Body of pancreas (tissue), 4 donors: ENCODE measurements around the gene BRDT. TPM values are rescaled to one million over a fixed set of nuclear protein-coding genes. Genes with fewer than 3 reads are reported as not detected.
"Not testable (repeated sequence)": the region's sequence is repeated elsewhere in the genome, so short reads cannot be mapped to it uniquely, and the experiment has no call there.

Experiments
- ATAC-seq: fragments of 150-250 bp; one replicate; pipeline ENCODE4 v1.9.1; 2016
- DNase-seq, 4 donors: peaks; one replicate each; pipeline ENCODE4 v3.0.0-alpha.2; 2019
- H3K27ac ChIP-seq, 4 donors: fragments of 200-600 bp; sonication (generic); 1 replicate in 3 of 4; 2 replicates in 1 of 4; pipeline versions ENCODE4 v1.5.1 to v1.6.1; 2016 to 2019; ENCODE audit warnings: mild to moderate bottlenecking in 1 of 4, mixed read lengths in 1 of 4, moderate library complexity in 1 of 4
- H3K27me3 ChIP-seq, 2 donors: fragments of 200-600 bp; sonication (generic); one replicate each; pipeline ENCODE4 v1.6.0; 2016; ENCODE audit warnings: mild to moderate bottlenecking in 1 of 2
- H3K36me3 ChIP-seq, 2 donors: fragments of 200-600 bp; sonication (generic); replicated peaks in 1 of 2; 2 replicates each; pipeline ENCODE4 v1.5.1; 2016; ENCODE audit warnings: low read depth in 2 of 2; ENCODE audit not compliant: insufficient read depth in 1 of 2
- H3K4me1 ChIP-seq: fragments of 200-600 bp; sonication (generic); one replicate; pipeline ENCODE4 v1.6.0; 2016
- H3K4me3 ChIP-seq, 2 donors: fragments of 200-600 bp; sonication (generic); 1 replicate in 1 of 2; 2 replicates in 1 of 2; pipeline ENCODE4 v1.5.1; 2016 to 2019
- H3K9me3 ChIP-seq, 3 donors: fragments of 200-600 bp; sonication (generic); 1 replicate in 2 of 3; 2 replicates in 1 of 3; pipeline ENCODE4 v1.5.1; 2016
- CTCF ChIP-seq, 7 experiments: fragments of 450-650 bp in 4 of 7; fragments of 200-600 bp in 3 of 7; sonication (generic) in 3 of 7; IDR thresholded peaks; one replicate each; pipeline ENCODE4 v1.5.1; 2016 to 2019; ENCODE audit warnings: antibody characterized with exemption in 7 of 7
- POLR2A ChIP-seq, 3 donors: fragments of 450-650 bp; IDR thresholded peaks; one replicate each; pipeline ENCODE4 v1.6.1; 2016; ENCODE audit warnings: antibody characterized with exemption in 3 of 3, mild to moderate bottlenecking in 2 of 3
- WGBS, 2 donors: methylation state at CpG; one replicate each; pipeline ENCODE4 v1.1.5; 2017; 5-methylcytosine and 5-hydroxymethylcytosine counted together
- intact Hi-C: fragments of 100-400 bp; cut with DNase I; formaldehyde crosslinking; loops from one replicate; pipeline ENCODE4 v1.15.1; 2023
- total RNA-seq, 2 donors: library from RNA; depleted of rRNA; stranded (reverse); fragments of >200 nt; gene quantifications; one replicate each; pipeline ENCODE4 v1.1.0, GENCODE V29; 2016

BRDT gene
- total RNA-seq, 2 donors from 2014 or later: not detected

GRCh38 chr1:91997607-91998195 is 48.5 kb downstream of the BRDT start:
- no peaks in the 10 kb centered on the region for H3K4me1 ChIP-seq
- ATAC-seq (no peak), DNase-seq (peak; percentile 21 to 38 (median 26))
- intact Hi-C loops: no loop called here
- H3K36me3 ChIP-seq: no peaks in the 10 kb centered on the region
- no peak overlapping the region for H3K27ac ChIP-seq
- no peak for TF ChIP-seq POLR2A (IDR thresholded peaks at IDR 0.05)
- TF ChIP-seq CTCF (IDR thresholded peaks at IDR 0.05): peak in 6 of 7 experiments; percentile 21 to 55 (median 45)
- no peak overlapping the region for H3K4me3 ChIP-seq
- 81 to 92% methylated on average over 1 of the region's 1 CpG for WGBS, 2 donors
- no peaks in the 10 kb centered on the region for H3K9me3 ChIP-seq
- no peaks in the 10 kb centered on the region for H3K27me3 ChIP-seq

DNA sequence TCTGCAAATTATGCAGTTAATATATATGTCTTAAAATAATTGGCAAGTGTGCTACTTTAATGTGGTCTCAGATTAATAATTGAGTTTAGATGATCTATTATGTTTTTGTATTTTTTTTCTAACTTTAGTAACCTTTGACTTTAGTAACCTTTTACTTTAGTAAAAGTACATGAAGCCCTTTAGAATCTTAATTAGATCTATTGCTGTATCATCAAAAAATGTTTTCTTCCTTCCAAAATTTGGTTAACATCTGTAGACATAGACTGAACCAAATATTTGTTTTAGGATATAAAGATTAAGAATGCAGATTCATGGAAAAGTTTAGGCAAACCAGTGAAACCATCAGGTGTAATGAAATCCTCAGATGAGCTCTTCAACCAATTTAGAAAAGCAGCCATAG is 54.9 kb downstream of the BRDT start:
- no peak for DNase-seq
- H3K36me3 ChIP-seq: no peaks in the 10 kb centered on the region
- H3K27me3 ChIP-seq: no peaks in the 10 kb centered on the region
- ATAC-seq: no peak
- TF ChIP-seq POLR2A (IDR thresholded peaks at IDR 0.05): no peak
- TF ChIP-seq CTCF (IDR thresholded peaks at IDR 0.05): no peak
- no peaks in the 10 kb centered on the region for H3K4me1 ChIP-seq
- H3K4me3 ChIP-seq: no peak overlapping the region
- H3K27ac ChIP-seq: no peak overlapping the region
- intact Hi-C loops: no loop called here
- no peaks in the 10 kb centered on the region for H3K9me3 ChIP-seq

- ATAC-seq (no peak), DNase-seq (no peak)
- intact Hi-C loops: no loop called here
- Histone ChIP-seq H3K4me1 (no peaks in the 10 kb centered on the region), H3K36me3 (no peaks in the 10 kb centered on the region), H3K27ac (no peak overlapping the region), H3K4me3 (no peak overlapping the region), H3K27me3 (no peaks in the 10 kb centered on the region), H3K9me3 (no peaks in the 10 kb centered on the region)
- TF ChIP-seq CTCF (IDR thresholded peaks at IDR 0.05) (no peak), POLR2A (IDR thresholded peaks at IDR 0.05) (no peak)
Measured at GRCh38 chr1:92013923-92014322, 64.7 kb downstream of the BRDT start.

DNA sequence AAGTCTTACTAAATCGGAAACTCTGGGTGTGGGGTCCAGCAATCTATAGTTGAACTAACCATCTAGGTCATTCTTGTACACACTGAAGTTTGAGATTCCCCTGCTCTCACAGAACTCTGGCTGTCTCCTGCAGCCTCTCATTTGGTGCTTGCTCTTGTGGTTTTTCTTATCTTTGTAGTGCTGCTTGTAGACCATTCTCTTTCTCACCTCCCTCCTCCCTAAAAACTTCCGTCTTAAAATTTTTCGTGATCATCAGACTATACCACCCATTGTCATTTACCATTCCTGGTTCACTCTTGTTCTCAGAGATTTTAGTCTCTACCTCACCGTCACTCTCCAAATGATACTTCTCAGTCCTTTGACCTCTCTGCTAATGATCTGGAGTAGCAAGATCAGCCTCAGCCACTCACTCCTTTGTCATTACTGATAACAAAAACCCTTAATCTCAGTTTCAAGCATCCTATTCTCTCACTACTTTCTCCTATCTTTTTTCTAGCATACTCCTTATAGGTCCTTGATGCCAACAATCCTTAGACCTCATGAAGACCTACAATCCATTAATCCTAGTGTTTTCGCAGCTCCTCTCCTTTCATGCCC is 67.6 kb downstream of the BRDT start:
- ATAC-seq (no peak), DNase-seq (no peak)
- no peak overlapping the region for H3K27ac ChIP-seq
- H3K36me3 ChIP-seq: no peaks in the 10 kb centered on the region
- H3K9me3 ChIP-seq: no peaks in the 10 kb centered on the region
- no peaks in the 10 kb centered on the region for H3K4me1 ChIP-seq
- no peaks in the 10 kb centered on the region for H3K27me3 ChIP-seq
- H3K4me3 ChIP-seq: no peak overlapping the region
- no peak for TF ChIP-seq POLR2A (IDR thresholded peaks at IDR 0.05)
- no peak for TF ChIP-seq CTCF (IDR thresholded peaks at IDR 0.05)
- intact Hi-C loops: no loop called here
- 60 to 77% methylated on average over 5 of the region's 5 CpGs for WGBS, 2 donors

DNA sequence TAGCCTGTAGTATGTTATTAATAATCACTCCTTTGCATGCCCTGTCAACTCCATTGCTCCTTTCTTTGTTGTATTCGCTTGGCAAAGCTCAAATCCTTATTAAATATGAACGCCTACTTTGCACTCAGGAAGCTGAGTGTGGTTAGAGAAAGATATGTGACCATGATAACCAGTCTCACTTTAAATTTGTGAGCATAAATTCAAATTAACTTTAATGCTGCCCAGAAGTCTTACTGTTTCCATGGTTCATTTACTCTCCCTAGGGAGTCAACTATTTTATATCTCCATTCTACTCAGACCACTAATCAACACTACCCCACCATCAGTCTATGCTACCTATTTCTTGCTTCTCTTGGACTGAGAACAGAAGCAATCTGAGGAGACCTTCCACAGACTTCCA is 68.5 kb downstream of the BRDT start:
- no peak overlapping the region for H3K27ac ChIP-seq
- intact Hi-C loops: no loop called here
- H3K36me3 ChIP-seq: no peaks in the 10 kb centered on the region
- H3K4me1 ChIP-seq: no peaks in the 10 kb centered on the region
- no peak for TF ChIP-seq CTCF (IDR thresholded peaks at IDR 0.05)
- no peak for TF ChIP-seq POLR2A (IDR thresholded peaks at IDR 0.05)
- H3K27me3 ChIP-seq: no peaks in the 10 kb centered on the region
- no peak overlapping the region for H3K4me3 ChIP-seq
- no peak for ATAC-seq
- no peak for DNase-seq
- no peaks in the 10 kb centered on the region for H3K9me3 ChIP-seq
- WGBS, 2 donors: 50 to 64% methylated on average over 2 of the region's 2 CpGs

DNA sequence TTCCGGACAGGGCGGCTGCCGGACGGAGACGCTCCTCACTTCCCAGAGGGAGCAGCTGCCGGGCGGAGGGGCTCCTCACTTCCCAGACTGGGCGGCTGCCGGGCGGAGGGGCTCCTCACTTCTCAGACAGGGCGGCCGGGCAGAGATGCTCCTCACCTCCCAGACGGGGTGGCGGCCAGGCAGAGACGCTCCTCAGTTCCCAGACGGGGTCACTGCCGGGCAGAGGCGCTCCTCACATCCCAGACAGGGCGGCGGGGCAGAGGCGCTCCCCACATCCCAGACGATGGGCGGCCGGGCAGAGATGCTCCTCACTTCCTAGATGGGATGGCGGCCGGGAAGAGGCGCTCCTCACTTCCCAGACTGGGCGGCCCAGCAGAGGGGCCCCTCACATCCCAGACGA is 76.8 kb downstream of the BRDT start:
- 96 to 100% methylated on average over 1 to 20 of the region's 29 CpGs for WGBS, 2 donors
- H3K4me3 ChIP-seq, DNase-seq, ATAC-seq, H3K4me1 ChIP-seq, H3K27ac ChIP-seq, intact Hi-C loops, H3K9me3 ChIP-seq, H3K36me3 ChIP-seq, H3K27me3 ChIP-seq: not testable (repeated sequence)
